CD14-positive monocyte (primary cell): Measurements from ENCODE around the gene IMP3. TPM values are rescaled to one million over a fixed set of nuclear protein-coding genes. Genes with fewer than 3 reads are reported as not detected.

Experiments used
- DNase-seq, 3 donors: peaks; one replicate each; pipeline ENCODE4 v3.0.0-alpha.2; 2011 to 2022
- H2AFZ ChIP-seq: 2 replicates; pipeline ENCODE4 v1.6.0; 2012; ENCODE audit warnings: mild to moderate bottlenecking, low read depth, low read length, inconsistent platforms; ENCODE audit not compliant: insufficient read depth, poor library complexity, severe bottlenecking
- H3K27ac ChIP-seq, 2 donors: 1 replicate in 1 of 2; 2 replicates in 1 of 2; pipeline ENCODE4 v1.5.1; 2012 to 2013; ENCODE audit warnings: low read length in 2 of 2, control low read depth in 1 of 2, inconsistent platforms in 1 of 2, low read depth in 1 of 2, mild to moderate bottlenecking in 1 of 2
- H3K27me3 ChIP-seq, 2 donors: one replicate each; pipeline versions ENCODE4 v1.6.0 to v1.6.1; 2011 to 2013; ENCODE audit warnings: low read length in 2 of 2; ENCODE audit not compliant: control insufficient read depth in 2 of 2, insufficient read depth in 2 of 2
- H3K36me3 ChIP-seq, 2 donors: replicated peaks in 1 of 2; 1 replicate in 1 of 2; 2 replicates in 1 of 2; pipeline versions ENCODE4 v1.5.1 to v1.6.1; 2012 to 2013; ENCODE audit warnings: low read length in 2 of 2, control low read depth in 1 of 2, inconsistent platforms in 1 of 2, mild to moderate bottlenecking in 1 of 2; ENCODE audit not compliant: insufficient read depth in 2 of 2, control insufficient read depth in 1 of 2
- H3K4me1 ChIP-seq, 2 donors: 1 replicate in 1 of 2; 2 replicates in 1 of 2; pipeline versions ENCODE4 v1.5.1 to v1.6.1; 2012 to 2013; ENCODE audit warnings: low read length in 2 of 2, control low read depth in 1 of 2, inconsistent platforms in 1 of 2, mild to moderate bottlenecking in 1 of 2, moderate library complexity in 1 of 2; ENCODE audit not compliant: insufficient read depth in 2 of 2, control insufficient read depth in 1 of 2
- H3K4me2 ChIP-seq: replicated peaks from 2 replicates; pipeline ENCODE3; 2012; ENCODE audit warnings: low read length, moderate library complexity, mild to moderate bottlenecking; ENCODE audit not compliant: poor library complexity, severe bottlenecking; ENCODE audit errors: extremely low read depth
- H3K4me3 ChIP-seq, 3 experiments: fragments of 200-600 bp in 1 of 3; sonication (generic) in 1 of 3; replicated peaks in 1 of 3; 1 replicate in 2 of 3; 2 replicates in 1 of 3; pipeline ENCODE4 v1.5.1; 2011 to 2013; ENCODE audit warnings: low read length in 3 of 3, mild to moderate bottlenecking in 3 of 3, control low read depth in 2 of 3, low read depth in 2 of 3, inconsistent platforms in 1 of 3, moderate library complexity in 1 of 3
- H3K79me2 ChIP-seq: 2 replicates; pipeline ENCODE4 v1.6.0; 2012; ENCODE audit warnings: mild to moderate bottlenecking, control low read depth, inconsistent platforms, low read length, moderate library complexity; ENCODE audit not compliant: insufficient read depth
- H3K9ac ChIP-seq: 2 replicates; pipeline ENCODE4 v1.6.0; 2017; ENCODE audit warnings: low read length, mild to moderate bottlenecking; ENCODE audit not compliant: insufficient read depth, poor library complexity, severe bottlenecking
- H3K9me3 ChIP-seq, 2 donors: replicated peaks in 1 of 2; 1 replicate in 1 of 2; 2 replicates in 1 of 2; pipeline versions ENCODE4 v1.5.1 to v1.6.1; 2012 to 2013; ENCODE audit warnings: low read length in 2 of 2, control low read depth in 1 of 2; ENCODE audit not compliant: control insufficient read depth in 1 of 2, insufficient read depth in 1 of 2
- H4K20me1 ChIP-seq: 2 replicates; pipeline ENCODE4 v1.6.0; 2012; ENCODE audit warnings: mild to moderate bottlenecking, low read length, control low read depth, moderate library complexity; ENCODE audit not compliant: insufficient read depth
- H3K27ac Mint-ChIP-seq, 7 donors: one replicate each; pipeline ENCODE4 v1.8.0; 2020; ENCODE audit warnings: mild to moderate bottlenecking in 7 of 7, mixed read lengths in 7 of 7, moderate library complexity in 6 of 7, inconsistent platforms in 2 of 7
- H3K27me3 Mint-ChIP-seq, 3 donors: one replicate each; pipeline ENCODE4 v1.8.0; 2021 to 2022; ENCODE audit warnings: low read depth in 3 of 3, mild to moderate bottlenecking in 3 of 3, mixed read lengths in 3 of 3, moderate library complexity in 3 of 3, inconsistent platforms in 1 of 3
- H3K36me3 Mint-ChIP-seq, 2 donors: one replicate each; pipeline ENCODE4 v1.8.0; 2020; ENCODE audit warnings: mixed read lengths in 2 of 2, inconsistent platforms in 1 of 2, mild to moderate bottlenecking in 1 of 2
- H3K4me1 Mint-ChIP-seq: one replicate; pipeline ENCODE4 v1.8.0; 2020; ENCODE audit warnings: mild to moderate bottlenecking, mixed read lengths
- H3K4me3 Mint-ChIP-seq, 2 donors: one replicate each; pipeline ENCODE4 v1.8.0; 2020; ENCODE audit warnings: mild to moderate bottlenecking in 2 of 2, mixed read lengths in 2 of 2, moderate library complexity in 1 of 2
- H3K9me3 Mint-ChIP-seq, 7 donors: one replicate each; pipeline ENCODE4 v1.8.0; 2020 to 2022; ENCODE audit warnings: mixed read lengths in 7 of 7, mild to moderate bottlenecking in 6 of 7, moderate library complexity in 6 of 7, inconsistent platforms in 2 of 7
- WGBS: methylation state at CpG from one replicate; pipeline ENCODE4 v1.1.5; 2013; ENCODE audit warnings: missing lambda C conversion rate; ENCODE audit not compliant: insufficient coverage; 5-methylcytosine and 5-hydroxymethylcytosine counted together
- intact Hi-C, 2 donors: fragments of 100-400 bp; cut with micrococcal nuclease; formaldehyde crosslinking; loops; one replicate each; pipeline versions ENCODE4 v1.15.0 to v1.15.1; 2023
- polyA plus RNA-seq, 3 donors: library from polyadenylated mRNA; depleted of rRNA in 1 of 3; unstranded in 2 of 3; stranded (reverse) in 1 of 3; fragments of 300-500 nt in 2 of 3; fragments of >200 nt in 1 of 3; fragmentation: Illumina TruSeq in 2 of 3; gene quantifications; 1 replicate in 2 of 3; 2 replicates in 1 of 3; pipeline ENCODE4 v1.2.3, GENCODE V29; 2012 to 2021
- TF ChIP-seq, protein P1 (sequence below): fragments of 200-600 bp; IDR thresholded peaks from one replicate; pipeline ENCODE4 v1.8.0; 2022; ENCODE audit warnings: antibody characterized with exemption, mild to moderate bottlenecking

The IMP3 gene
- polyA plus RNA-seq, 3 donors, result 36.7 to 119 (median 99.3) TPM

DNA sequence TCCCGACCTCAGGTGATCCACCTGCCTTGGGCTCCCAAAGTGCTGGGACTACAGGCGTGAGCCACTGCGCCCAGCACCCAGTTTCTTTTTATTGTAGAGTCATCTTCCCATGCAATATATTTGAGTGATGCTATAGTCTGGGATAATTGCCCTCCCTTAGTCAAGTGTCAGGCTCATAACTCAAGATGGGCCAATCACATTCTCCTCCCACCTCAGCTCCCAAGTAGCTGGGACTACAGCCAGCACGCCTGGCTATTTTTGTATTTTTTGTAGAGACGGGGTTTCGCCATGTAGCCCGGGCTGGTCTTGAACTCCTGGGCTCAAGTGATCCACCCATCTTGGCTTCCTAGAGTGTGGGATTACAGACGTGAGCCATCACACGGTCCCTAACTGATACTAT lies 45.7 kb downstream of the IMP3 start:
- intact Hi-C loops, result no loop called here
- WGBS, result 98% methylated on average over 5 of the region's 9 CpGs
- Mint-ChIP-seq H3K4me1 (no peaks in the 10 kb centered on the region), H3K27me3 (peaks cover 0 to 4% (median 0%) of the 10 kb centered on the region in 3 donors), H3K36me3 (peaks cover 60 to 86% of the 10 kb centered on the region in 2 donors), H3K27ac (no peak overlapping the region), H3K4me3 (no peak overlapping the region), H3K9me3 (no peaks in the 10 kb centered on the region)
- Histone ChIP-seq H3K4me3 (no peak overlapping the region), H4K20me1 (no peaks in the 10 kb centered on the region), H2AFZ (no peak overlapping the region), H3K79me2 (no peaks in the 10 kb centered on the region), H3K9me3 (no peaks in the 10 kb centered on the region), H3K4me2 (no peak overlapping the region), H3K36me3 (peaks cover 37 to 65% of the 10 kb centered on the region in 2 donors), H3K9ac (no peak overlapping the region), H3K27ac (no peak overlapping the region), H3K4me1 (no peaks in the 10 kb centered on the region), H3K27me3 (no peaks in the 10 kb centered on the region)
- TF ChIP-seq, protein P1, sequence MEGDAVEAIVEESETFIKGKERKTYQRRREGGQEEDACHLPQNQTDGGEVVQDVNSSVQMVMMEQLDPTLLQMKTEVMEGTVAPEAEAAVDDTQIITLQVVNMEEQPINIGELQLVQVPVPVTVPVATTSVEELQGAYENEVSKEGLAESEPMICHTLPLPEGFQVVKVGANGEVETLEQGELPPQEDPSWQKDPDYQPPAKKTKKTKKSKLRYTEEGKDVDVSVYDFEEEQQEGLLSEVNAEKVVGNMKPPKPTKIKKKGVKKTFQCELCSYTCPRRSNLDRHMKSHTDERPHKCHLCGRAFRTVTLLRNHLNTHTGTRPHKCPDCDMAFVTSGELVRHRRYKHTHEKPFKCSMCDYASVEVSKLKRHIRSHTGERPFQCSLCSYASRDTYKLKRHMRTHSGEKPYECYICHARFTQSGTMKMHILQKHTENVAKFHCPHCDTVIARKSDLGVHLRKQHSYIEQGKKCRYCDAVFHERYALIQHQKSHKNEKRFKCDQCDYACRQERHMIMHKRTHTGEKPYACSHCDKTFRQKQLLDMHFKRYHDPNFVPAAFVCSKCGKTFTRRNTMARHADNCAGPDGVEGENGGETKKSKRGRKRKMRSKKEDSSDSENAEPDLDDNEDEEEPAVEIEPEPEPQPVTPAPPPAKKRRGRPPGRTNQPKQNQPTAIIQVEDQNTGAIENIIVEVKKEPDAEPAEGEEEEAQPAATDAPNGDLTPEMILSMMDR, result no peak
- DNase-seq, result no peak

DNA sequence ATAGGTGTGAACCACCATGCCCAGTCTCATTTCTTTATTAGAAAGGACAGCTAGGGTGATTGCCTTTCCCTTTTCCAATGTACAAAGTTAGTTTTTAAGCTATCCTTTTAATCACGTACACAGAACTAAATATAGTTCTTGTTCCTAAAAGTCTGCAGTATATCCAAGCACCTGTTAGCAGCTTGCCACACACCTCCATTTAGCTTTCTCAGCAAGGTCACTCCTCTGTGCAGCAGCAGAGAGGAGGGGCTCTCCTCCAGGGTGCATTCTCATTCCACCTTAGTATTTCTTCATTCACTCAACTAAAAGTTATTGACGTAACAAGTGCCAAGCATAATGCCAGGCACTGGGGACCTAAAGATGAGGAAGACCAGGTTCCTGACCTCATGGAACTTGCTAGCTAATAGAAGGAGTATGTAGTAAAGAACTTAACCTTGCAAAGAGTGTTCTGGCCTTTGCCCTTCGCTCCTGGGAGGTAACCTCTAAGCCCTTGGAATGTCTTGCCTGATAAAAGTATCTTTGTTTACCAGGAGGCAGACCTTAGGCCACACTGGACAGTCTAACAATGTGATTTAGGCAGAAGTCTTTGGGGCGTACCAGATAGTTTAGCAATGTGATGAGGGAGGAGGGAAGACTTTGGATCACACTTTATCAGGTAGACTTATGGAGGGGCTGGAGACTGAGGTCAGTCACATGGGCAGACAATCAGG lies 48.2 kb downstream of the IMP3 start:
- peaks cover 42 to 66% of the 10 kb centered on the region in 2 donors for H3K36me3 Mint-ChIP-seq
- H3K4me2 ChIP-seq, result no peak overlapping the region
- H3K4me1 Mint-ChIP-seq, result no peaks in the 10 kb centered on the region
- TF ChIP-seq, protein P1, result no peak
- H3K4me1 ChIP-seq, result no peaks in the 10 kb centered on the region
- H3K4me3 Mint-ChIP-seq, result no peak overlapping the region
- no peaks in the 10 kb centered on the region for H3K79me2 ChIP-seq
- H3K27me3 ChIP-seq, result no peaks in the 10 kb centered on the region
- H3K9me3 Mint-ChIP-seq, result no peaks in the 10 kb centered on the region
- no peak for DNase-seq
- no peak overlapping the region for H3K4me3 ChIP-seq
- H4K20me1 ChIP-seq, result no peaks in the 10 kb centered on the region
- peaks cover 22 to 41% of the 10 kb centered on the region in 2 donors for H3K36me3 ChIP-seq
- peak overlapping the region in 1 of 7 donors; percentile 4 for H3K27ac Mint-ChIP-seq
- no peaks in the 10 kb centered on the region for H3K9me3 ChIP-seq
- no peak overlapping the region for H3K27ac ChIP-seq
- H3K27me3 Mint-ChIP-seq, result peaks cover 0 to 4% (median 0%) of the 10 kb centered on the region in 3 donors
- no peak overlapping the region for H3K9ac ChIP-seq
- WGBS, result 100% methylated on average over 3 of the region's 4 CpGs
- H2AFZ ChIP-seq, result no peak overlapping the region
- intact Hi-C loops, result no loop called here
